ENCODE data around the gene DKKL1. TPM values are rescaled to one million over a fixed set of nuclear protein-coding genes. Genes with fewer than 3 reads are reported as not detected.

The DKKL1 gene
- total and polyA plus RNA-seq, 2 of the 4 experiments (the other 2 are of a cell fraction): 0.67 TPM; not detected in 1

- intact Hi-C loops (cut with micrococcal nuclease) (no loop called here), dilution Hi-C loops (cut with HindIII; ENCODE audit: low sequenced_read_pairs, unreplicated experiment) (no loop called here), in situ Hi-C loops (cut with MboI; ENCODE audit: low sequenced_read_pairs) (no loop called here)
- Histone ChIP-seq H3K4me3 (ENCODE audit: insufficient read depth, low read depth, low read length) (no peak overlapping the region), H4K20me1 (ENCODE audit: insufficient read depth, low read length) (no peaks in the 10 kb centered on the region), H3K9me3 (ENCODE audit: control insufficient read depth, insufficient read depth, low read length) (no peaks in the 10 kb centered on the region), H3K4me2 (ENCODE audit: low read depth, low read length) (no peak overlapping the region), H2AK9ac (replicated peaks; ENCODE audit: low read depth, low read length, poor library complexity) (no peak overlapping the region), H3K9ac (ENCODE audit: low read depth, low read length) (no peak overlapping the region), H3K23ac (ENCODE audit: low read depth, low read length) (no peak overlapping the region), H3K27me3 (ENCODE audit: control insufficient read depth, insufficient read depth, low read length) (peaks cover 80% of the 10 kb centered on the region), H2AFZ (replicated peaks; ENCODE audit: low read length, poor library complexity) (no peak overlapping the region), H2BK15ac (ENCODE audit: low read depth, low read length) (no peak overlapping the region), H3K4ac (ENCODE audit: low read depth, low read length) (no peak overlapping the region), H3K14ac (replicated peaks; ENCODE audit: low read depth, low read length) (no peak overlapping the region), H3K36me3 (ENCODE audit: control insufficient read depth, insufficient read depth, low read length) (no peaks in the 10 kb centered on the region), H3K27ac (ENCODE audit: insufficient read depth, low read length) (no peak overlapping the region), H4K5ac (ENCODE audit: low read depth, low read length) (no peak overlapping the region), H2AK5ac (ENCODE audit: low read depth, low read length) (no peak overlapping the region), H3K9me1 (ENCODE audit: insufficient read depth, low read length) (no peaks in the 10 kb centered on the region), H4K8ac (ENCODE audit: low read depth in 2 of 2, low read length in 2 of 2) (no peak overlapping the region), H4K91ac (ENCODE audit: insufficient read depth, low read depth, low read length) (no peak overlapping the region), H3K4me1 (ENCODE audit: control insufficient read depth, insufficient read depth, low read length) (no peaks in the 10 kb centered on the region; the same call in 1 of the 2 replicates), H2BK20ac (ENCODE audit: low read depth, low read length) (no peak overlapping the region), H2BK120ac (ENCODE audit: low read depth, low read length) (no peak overlapping the region), H3K79me1 (ENCODE audit: low read depth in 1 of 2, low read length in 2 of 2) (no peaks in the 10 kb centered on the region), H2BK5ac (ENCODE audit: low read depth, low read length, poor library complexity, severe bottlenecking) (no peak overlapping the region), H3K56ac (ENCODE audit: extremely low read depth, insufficient read depth, low read length) (no peak overlapping the region), H3K18ac (ENCODE audit: low read depth, low read length) (no peak overlapping the region)
- ChIA-PET CTCF (no interaction called here), POLR2A (ENCODE audit: unreplicated experiment) (no interaction called here)
- no peak for DNase-seq
- no peak for ATAC-seq (ENCODE audit: low read depth)
- BruUV-seq (replicated peaks): no TSS peak
- 20% methylated on average over 1 of the region's 7 CpGs; no CpG with 5 or more reads in 1 of the 2 experiments for WGBS, 2 experiments (ENCODE audit: extremely low coverage in 2 of 2, insufficient read length in 1 of 2)
- no peak for TF ChIP-seq ELK1 (IDR thresholded peaks at IDR 0.05; ENCODE audit: borderline replicate concordance, low read depth, low read length)
- no peak for TF ChIP-seq CHD1 (IDR thresholded peaks at IDR 0.05; ENCODE audit: low read depth, low read length)
- TF ChIP-seq RFX5 (IDR thresholded peaks at IDR 0.05; ENCODE audit: low read depth, low read length): no peak
- TF ChIP-seq RAD21 (IDR thresholded peaks at IDR 0.05; ENCODE audit: low read length): no peak
- no peak for TF ChIP-seq POLR2A (IDR thresholded peaks at IDR 0.05; ENCODE audit: low read depth, low read length)
- no peak for TF ChIP-seq RCOR1 (IDR thresholded peaks at IDR 0.05; ENCODE audit: insufficient replicate concordance, low read length)
- TF ChIP-seq NFE2L2 (IDR thresholded peaks at IDR 0.05; ENCODE audit: low read depth, low read length): no peak
- no peak for TF ChIP-seq MAZ (IDR thresholded peaks at IDR 0.05; ENCODE audit: borderline replicate concordance, low read depth, low read length)
- TF ChIP-seq SMC3 (IDR thresholded peaks at IDR 0.05; ENCODE audit: low read depth, low read length): no peak
- TF ChIP-seq USF2 (IDR thresholded peaks at IDR 0.05; ENCODE audit: low read depth, low read length): no peak
Measured at GRCh38 chr19:49417088-49417487, 53.4 kb downstream of the DKKL1 start.
